Measurements from ENCODE around the gene NRDC.

The NRDC gene

GRCh38 chr1:51850420-51851223, 27.9 kb downstream of the NRDC start:
- TF ChIP-seq EZH2phosphoT487 (IDR thresholded peaks at IDR 0.05; ENCODE audit: borderline replicate concordance), result no peak
- TF ChIP-seq, protein P1, sequence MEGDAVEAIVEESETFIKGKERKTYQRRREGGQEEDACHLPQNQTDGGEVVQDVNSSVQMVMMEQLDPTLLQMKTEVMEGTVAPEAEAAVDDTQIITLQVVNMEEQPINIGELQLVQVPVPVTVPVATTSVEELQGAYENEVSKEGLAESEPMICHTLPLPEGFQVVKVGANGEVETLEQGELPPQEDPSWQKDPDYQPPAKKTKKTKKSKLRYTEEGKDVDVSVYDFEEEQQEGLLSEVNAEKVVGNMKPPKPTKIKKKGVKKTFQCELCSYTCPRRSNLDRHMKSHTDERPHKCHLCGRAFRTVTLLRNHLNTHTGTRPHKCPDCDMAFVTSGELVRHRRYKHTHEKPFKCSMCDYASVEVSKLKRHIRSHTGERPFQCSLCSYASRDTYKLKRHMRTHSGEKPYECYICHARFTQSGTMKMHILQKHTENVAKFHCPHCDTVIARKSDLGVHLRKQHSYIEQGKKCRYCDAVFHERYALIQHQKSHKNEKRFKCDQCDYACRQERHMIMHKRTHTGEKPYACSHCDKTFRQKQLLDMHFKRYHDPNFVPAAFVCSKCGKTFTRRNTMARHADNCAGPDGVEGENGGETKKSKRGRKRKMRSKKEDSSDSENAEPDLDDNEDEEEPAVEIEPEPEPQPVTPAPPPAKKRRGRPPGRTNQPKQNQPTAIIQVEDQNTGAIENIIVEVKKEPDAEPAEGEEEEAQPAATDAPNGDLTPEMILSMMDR (conservative IDR thresholded peaks at IDR 0.05; ENCODE audit: low read length), result no peak
- Histone ChIP-seq H3K4me2 (ENCODE audit: low read depth, low read length, poor library complexity, severe bottlenecking) (no peak overlapping the region), H2AFZ (ENCODE audit: low read length) (no peak overlapping the region), H3K36me3 (ENCODE audit: insufficient read depth, low read length) (no peaks in the 10 kb centered on the region), H3K9ac (ENCODE audit: low read depth, low read length, poor library complexity, severe bottlenecking) (no peak overlapping the region), H3K4me1 (ENCODE audit: insufficient read depth, low read length, poor library complexity, severe bottlenecking) (no peaks in the 10 kb centered on the region), H4K20me1 (ENCODE audit: insufficient read depth, low read length, poor library complexity, severe bottlenecking) (no peaks in the 10 kb centered on the region), H3K79me2 (ENCODE audit: insufficient read depth, low read length) (no peaks in the 10 kb centered on the region), H3K9me2 (replicated peaks; ENCODE audit: low read depth, low read length) (no peaks in the 10 kb centered on the region), H3K27me3 (ENCODE audit: insufficient read depth, low read length, poor library complexity, severe bottlenecking) (no peaks in the 10 kb centered on the region), H3K4me3 (ENCODE audit: low read length, poor library complexity, severe bottlenecking) (no peak overlapping the region), H3F3A (ENCODE audit: low read depth) (no peaks in the 10 kb centered on the region), H3K9me3 (ENCODE audit: insufficient read depth, low read depth, low read length) (no peaks in the 10 kb centered on the region)

DNA sequence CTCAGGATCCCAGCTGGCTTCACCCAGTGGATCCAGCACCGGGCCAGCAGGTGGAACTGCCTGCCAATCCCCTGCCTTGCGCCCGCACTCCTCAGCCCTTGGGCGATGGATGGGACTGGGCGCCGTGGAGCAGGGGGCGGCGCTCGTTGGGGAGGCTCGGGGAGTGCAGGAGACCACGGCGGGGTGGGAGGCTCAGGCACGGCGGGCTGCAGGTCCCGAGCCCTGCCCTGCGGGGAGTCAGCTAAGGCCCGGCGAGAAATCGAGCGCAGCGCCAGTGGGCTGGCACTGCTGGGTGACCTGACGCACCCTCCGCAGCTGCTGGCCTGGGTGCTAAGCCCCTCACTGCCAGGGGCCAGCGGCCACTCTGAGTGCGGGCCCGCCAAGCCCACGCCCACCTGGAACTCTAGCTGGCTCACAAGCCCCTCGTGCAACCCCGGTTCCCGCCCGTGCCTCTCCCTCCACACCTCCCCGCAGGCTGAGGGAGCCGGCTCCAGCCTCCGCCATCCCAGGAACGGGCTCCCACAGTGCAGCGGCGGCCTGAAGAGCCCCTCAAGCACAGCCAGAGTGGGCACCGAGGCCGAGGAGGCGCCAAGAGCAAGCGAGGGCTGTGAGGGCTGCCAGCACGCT, 31.1 kb downstream of the NRDC start:
- no peaks in the 10 kb centered on the region for H3K36me3 ChIP-seq (ENCODE audit: insufficient read depth, low read length)
- H3K4me1 ChIP-seq (ENCODE audit: insufficient read depth, low read length, poor library complexity, severe bottlenecking), result no peaks in the 10 kb centered on the region
- TF ChIP-seq, protein P1 (conservative IDR thresholded peaks at IDR 0.05; ENCODE audit: low read length), result no peak
- TF ChIP-seq EZH2phosphoT487 (IDR thresholded peaks at IDR 0.05; ENCODE audit: borderline replicate concordance), result no peak

DNA sequence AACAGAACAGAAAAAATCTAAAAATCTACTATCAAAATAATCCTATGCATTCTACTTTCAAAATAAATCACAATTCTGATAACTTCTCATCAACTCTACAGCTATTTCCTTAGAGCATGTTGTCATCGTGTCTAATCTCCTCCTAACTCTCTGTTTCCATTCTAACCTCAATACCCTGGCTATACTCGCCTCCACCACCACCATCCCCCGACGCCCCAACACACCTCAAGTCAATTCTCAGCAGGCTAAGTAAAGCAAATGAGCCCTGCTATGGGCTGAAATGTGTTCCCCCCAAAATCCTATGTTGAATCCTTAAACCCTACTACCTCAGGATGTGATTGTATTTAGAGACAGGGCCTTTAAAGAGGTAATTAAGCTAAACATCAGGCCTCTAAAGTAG, 34.6 kb downstream of the NRDC start:
- H3F3A ChIP-seq (ENCODE audit: low read depth), result no peaks in the 10 kb centered on the region
- peaks cover 2% of the 10 kb centered on the region for H3K4me1 ChIP-seq (ENCODE audit: insufficient read depth, low read length, poor library complexity, severe bottlenecking)
- H3K4me2 ChIP-seq (ENCODE audit: low read depth, low read length, poor library complexity, severe bottlenecking), result no peak overlapping the region
- no peak for TF ChIP-seq EZH2phosphoT487 (IDR thresholded peaks at IDR 0.05; ENCODE audit: borderline replicate concordance)
- TF ChIP-seq, protein P1 (conservative IDR thresholded peaks at IDR 0.05; ENCODE audit: low read length), result no peak
- H3K4me3 ChIP-seq (ENCODE audit: low read length, poor library complexity, severe bottlenecking), result no peak overlapping the region
- H2AFZ ChIP-seq (ENCODE audit: low read length), result no peak overlapping the region
- no peaks in the 10 kb centered on the region for H3K79me2 ChIP-seq (ENCODE audit: insufficient read depth, low read length)
- no peaks in the 10 kb centered on the region for H3K27me3 ChIP-seq (ENCODE audit: insufficient read depth, low read length, poor library complexity, severe bottlenecking)
- H3K9me3 ChIP-seq (ENCODE audit: insufficient read depth, low read depth, low read length), result no peaks in the 10 kb centered on the region
- H3K9me2 ChIP-seq (replicated peaks; ENCODE audit: low read depth, low read length), result no peaks in the 10 kb centered on the region
- no peaks in the 10 kb centered on the region for H4K20me1 ChIP-seq (ENCODE audit: insufficient read depth, low read length, poor library complexity, severe bottlenecking)
- no peaks in the 10 kb centered on the region for H3K36me3 ChIP-seq (ENCODE audit: insufficient read depth, low read length)
- H3K9ac ChIP-seq (ENCODE audit: low read depth, low read length, poor library complexity, severe bottlenecking), result no peak overlapping the region

More for the DNA sequence above, 31.1 kb downstream of the NRDC start:
- no peaks in the 10 kb centered on the region for H3K9me3 ChIP-seq (ENCODE audit: insufficient read depth, low read depth, low read length)
- no peak overlapping the region for H2AFZ ChIP-seq (ENCODE audit: low read length)
- H3K79me2 ChIP-seq (ENCODE audit: insufficient read depth, low read length), result no peaks in the 10 kb centered on the region
- H3K9ac ChIP-seq (ENCODE audit: low read depth, low read length, poor library complexity, severe bottlenecking), result no peak overlapping the region
- no peak overlapping the region for H3K4me3 ChIP-seq (ENCODE audit: low read length, poor library complexity, severe bottlenecking)
- no peaks in the 10 kb centered on the region for H3K27me3 ChIP-seq (ENCODE audit: insufficient read depth, low read length, poor library complexity, severe bottlenecking)
- H3F3A ChIP-seq (ENCODE audit: low read depth), result no peaks in the 10 kb centered on the region
- H3K9me2 ChIP-seq (replicated peaks; ENCODE audit: low read depth, low read length), result no peaks in the 10 kb centered on the region
- H4K20me1 ChIP-seq (ENCODE audit: insufficient read depth, low read length, poor library complexity, severe bottlenecking), result no peaks in the 10 kb centered on the region
- no peak overlapping the region for H3K4me2 ChIP-seq (ENCODE audit: low read depth, low read length, poor library complexity, severe bottlenecking)
